Measurements from ENCODE around the gene LRFN4.

LRFN4 gene

DNA sequence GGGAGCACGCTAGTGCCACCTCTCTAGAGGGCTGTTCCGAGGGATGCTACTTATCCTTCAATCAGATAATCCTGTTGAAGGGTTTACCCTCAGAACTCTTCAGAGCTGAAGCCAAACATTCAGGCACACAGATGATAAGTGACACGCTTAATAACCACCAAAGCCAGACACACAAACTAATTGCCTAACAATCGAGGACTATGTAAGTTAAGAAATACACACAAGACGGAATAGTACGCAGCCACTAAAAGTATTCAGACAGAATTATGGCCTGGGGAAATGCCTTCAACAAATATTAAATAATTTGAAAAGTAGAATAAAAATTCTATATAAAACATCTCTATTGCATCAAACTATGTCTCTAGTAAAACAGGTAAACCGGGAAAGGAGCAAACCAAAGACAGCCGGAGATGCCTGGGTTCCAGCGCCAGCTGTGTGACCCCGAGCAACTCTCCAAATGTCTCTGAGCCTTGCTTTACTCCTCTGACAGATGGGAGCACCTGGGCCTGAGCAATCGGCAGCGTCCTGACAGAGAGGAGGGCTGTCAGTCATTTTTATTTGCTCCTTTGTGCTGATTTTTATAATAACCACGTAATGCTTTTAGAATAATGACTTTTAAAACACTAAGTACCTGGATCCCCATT, 11.3 kb downstream of the LRFN4 start:
- DNase-seq (ENCODE audit: low read depth), result no peak
- TF ChIP-seq, protein P1, sequence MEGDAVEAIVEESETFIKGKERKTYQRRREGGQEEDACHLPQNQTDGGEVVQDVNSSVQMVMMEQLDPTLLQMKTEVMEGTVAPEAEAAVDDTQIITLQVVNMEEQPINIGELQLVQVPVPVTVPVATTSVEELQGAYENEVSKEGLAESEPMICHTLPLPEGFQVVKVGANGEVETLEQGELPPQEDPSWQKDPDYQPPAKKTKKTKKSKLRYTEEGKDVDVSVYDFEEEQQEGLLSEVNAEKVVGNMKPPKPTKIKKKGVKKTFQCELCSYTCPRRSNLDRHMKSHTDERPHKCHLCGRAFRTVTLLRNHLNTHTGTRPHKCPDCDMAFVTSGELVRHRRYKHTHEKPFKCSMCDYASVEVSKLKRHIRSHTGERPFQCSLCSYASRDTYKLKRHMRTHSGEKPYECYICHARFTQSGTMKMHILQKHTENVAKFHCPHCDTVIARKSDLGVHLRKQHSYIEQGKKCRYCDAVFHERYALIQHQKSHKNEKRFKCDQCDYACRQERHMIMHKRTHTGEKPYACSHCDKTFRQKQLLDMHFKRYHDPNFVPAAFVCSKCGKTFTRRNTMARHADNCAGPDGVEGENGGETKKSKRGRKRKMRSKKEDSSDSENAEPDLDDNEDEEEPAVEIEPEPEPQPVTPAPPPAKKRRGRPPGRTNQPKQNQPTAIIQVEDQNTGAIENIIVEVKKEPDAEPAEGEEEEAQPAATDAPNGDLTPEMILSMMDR (conservative IDR thresholded peaks at IDR 0.05; ENCODE audit: low read depth, low read length), result no peak
- H3K4me3 ChIP-seq (ENCODE audit: low read length), result no peak overlapping the region

DNA sequence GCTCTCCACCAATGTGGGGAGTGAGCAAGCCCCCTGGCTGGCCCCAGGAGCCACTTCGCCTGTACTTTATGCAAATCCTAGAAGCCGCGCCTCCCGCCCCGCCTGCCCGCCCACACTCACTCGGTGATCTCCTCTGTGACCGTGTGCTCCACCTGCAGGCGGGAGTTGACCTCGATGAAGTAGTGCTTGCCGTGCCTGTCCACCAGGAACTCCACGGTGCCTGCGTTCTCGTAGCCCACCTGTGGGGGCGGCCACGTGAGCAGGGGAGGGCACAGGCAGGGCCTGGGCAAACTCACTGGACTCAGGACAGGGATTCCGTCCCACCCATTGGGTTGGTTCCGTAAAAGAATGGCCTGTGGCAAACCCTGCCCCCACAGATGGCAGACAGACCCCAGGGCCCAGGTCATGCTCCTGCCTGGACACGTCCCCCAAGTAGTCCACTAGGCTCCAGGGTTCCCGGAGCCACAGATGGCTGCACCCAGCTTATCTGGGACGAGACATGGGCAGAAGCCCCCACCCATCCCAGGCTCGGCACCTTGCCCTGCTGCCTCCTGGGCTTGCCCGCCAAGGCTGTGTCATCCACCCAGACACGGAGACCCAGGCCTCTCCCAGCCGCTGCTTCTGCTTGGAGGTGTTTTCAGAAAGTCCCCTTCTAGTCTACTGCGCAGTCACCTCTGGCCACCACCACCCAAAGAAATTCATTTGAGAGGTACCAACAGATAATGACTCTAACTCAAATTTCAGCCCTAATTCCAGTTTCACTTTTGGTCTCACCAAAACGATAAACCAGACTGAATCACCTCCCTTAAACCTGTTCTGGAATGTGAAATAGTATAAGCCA, 12.1 kb downstream of the LRFN4 start:
- DNase-seq (ENCODE audit: low read depth), result no peak
- H3K4me3 ChIP-seq (ENCODE audit: low read length), result no peak overlapping the region
- TF ChIP-seq, protein P1 (conservative IDR thresholded peaks at IDR 0.05; ENCODE audit: low read depth, low read length), result peak; percentile 48

DNA sequence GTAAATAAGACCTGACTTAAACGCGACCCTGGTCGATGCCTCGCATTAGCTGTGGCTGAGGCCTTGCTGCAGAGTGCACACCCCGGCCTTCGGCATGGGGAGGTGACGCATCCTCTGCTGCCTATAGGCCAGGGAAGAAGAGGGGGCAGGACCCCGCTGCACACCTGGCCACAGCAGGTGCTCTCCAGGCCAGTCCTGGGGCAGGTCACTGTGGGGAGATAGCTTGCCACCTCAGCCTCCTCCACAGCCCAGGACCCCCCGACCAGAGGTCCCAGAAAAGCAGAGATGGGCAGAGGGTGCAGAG, 12.7 kb downstream of the LRFN4 start:
- H3K4me3 ChIP-seq (ENCODE audit: low read length), result no peak overlapping the region
- no peak for DNase-seq (ENCODE audit: low read depth)
- TF ChIP-seq, protein P1 (conservative IDR thresholded peaks at IDR 0.05; ENCODE audit: low read depth, low read length), result no peak

- TF ChIP-seq, protein P1 (conservative IDR thresholded peaks at IDR 0.05; ENCODE audit: low read depth, low read length), result no peak
- no peak overlapping the region for H3K4me3 ChIP-seq (ENCODE audit: low read length)
- no peak for DNase-seq (ENCODE audit: low read depth)
Observed at GRCh38 chr11:66870131-66870530, 13.3 kb downstream of the LRFN4 start.

DNA sequence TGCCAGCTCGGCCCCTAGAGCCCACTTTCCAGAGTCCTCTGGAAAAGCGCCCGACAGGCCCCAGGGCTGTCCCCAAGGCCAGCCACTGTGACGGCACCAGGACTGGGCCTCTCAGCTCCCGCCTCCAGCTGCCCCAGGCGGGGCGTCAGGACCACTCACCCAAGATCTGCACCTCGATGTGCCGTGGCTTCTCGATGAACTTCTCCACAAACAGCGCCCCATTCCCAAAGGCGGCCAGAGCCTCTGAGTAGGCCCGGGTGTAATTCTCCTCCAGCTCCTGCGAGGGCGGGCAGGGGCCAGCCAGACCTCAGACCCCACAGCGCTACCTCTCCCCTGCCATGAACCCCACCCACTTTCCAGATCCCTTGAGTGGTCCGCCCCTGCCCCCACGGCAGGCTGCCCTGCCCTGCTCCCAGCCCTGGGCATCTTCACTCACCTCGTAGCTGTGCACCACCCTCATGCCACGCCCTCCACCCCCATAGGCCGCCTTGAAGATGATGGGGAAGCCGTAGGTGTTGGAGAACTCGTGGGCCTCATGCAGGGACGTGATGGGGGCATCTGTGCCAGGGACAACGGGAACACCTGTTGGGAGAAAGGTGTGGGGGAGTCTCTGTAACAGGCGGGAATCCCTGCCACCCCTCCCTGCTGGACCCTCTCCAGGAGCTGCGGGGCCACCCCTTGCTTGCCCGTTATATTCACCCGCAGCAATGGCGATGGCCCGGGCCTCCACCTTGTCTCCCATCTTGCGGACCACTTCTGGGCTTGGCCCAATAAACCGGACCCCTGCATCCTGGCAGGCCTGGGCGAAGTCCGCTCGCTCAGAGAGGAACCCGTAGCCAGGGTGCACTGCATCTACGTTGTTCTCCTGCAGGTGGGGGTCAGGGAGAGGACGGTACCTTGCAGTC, 14.0 kb downstream of the LRFN4 start:
- no peak for DNase-seq (ENCODE audit: low read depth)
- no peak overlapping the region for H3K4me3 ChIP-seq (ENCODE audit: low read length)
- TF ChIP-seq, protein P1 (conservative IDR thresholded peaks at IDR 0.05; ENCODE audit: low read depth, low read length), result no peak

- no peak for DNase-seq (ENCODE audit: low read depth)
- no peak overlapping the region for H3K4me3 ChIP-seq (ENCODE audit: low read length)
- TF ChIP-seq, protein P1 (conservative IDR thresholded peaks at IDR 0.05; ENCODE audit: low read depth, low read length), result no peak
Observed at GRCh38 chr11:66871521-66871901, 14.6 kb downstream of the LRFN4 start.
